ENCODE data around the gene SPATA17.

- TF ChIP-seq, protein P1, sequence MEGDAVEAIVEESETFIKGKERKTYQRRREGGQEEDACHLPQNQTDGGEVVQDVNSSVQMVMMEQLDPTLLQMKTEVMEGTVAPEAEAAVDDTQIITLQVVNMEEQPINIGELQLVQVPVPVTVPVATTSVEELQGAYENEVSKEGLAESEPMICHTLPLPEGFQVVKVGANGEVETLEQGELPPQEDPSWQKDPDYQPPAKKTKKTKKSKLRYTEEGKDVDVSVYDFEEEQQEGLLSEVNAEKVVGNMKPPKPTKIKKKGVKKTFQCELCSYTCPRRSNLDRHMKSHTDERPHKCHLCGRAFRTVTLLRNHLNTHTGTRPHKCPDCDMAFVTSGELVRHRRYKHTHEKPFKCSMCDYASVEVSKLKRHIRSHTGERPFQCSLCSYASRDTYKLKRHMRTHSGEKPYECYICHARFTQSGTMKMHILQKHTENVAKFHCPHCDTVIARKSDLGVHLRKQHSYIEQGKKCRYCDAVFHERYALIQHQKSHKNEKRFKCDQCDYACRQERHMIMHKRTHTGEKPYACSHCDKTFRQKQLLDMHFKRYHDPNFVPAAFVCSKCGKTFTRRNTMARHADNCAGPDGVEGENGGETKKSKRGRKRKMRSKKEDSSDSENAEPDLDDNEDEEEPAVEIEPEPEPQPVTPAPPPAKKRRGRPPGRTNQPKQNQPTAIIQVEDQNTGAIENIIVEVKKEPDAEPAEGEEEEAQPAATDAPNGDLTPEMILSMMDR (conservative IDR thresholded peaks at IDR 0.05; ENCODE audit: low read depth in 2 of 2) = no peak
- TF ChIP-seq EZH2 (IDR thresholded peaks at IDR 0.05; ENCODE audit: low read depth, unreplicated experiment) = no peak
- TF ChIP-seq, protein P2, sequence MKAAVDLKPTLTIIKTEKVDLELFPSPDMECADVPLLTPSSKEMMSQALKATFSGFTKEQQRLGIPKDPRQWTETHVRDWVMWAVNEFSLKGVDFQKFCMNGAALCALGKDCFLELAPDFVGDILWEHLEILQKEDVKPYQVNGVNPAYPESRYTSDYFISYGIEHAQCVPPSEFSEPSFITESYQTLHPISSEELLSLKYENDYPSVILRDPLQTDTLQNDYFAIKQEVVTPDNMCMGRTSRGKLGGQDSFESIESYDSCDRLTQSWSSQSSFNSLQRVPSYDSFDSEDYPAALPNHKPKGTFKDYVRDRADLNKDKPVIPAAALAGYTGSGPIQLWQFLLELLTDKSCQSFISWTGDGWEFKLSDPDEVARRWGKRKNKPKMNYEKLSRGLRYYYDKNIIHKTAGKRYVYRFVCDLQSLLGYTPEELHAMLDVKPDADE (IDR thresholded peaks at IDR 0.05) = no peak
- TF ChIP-seq POLR2AphosphoS5 (IDR thresholded peaks at IDR 0.05; ENCODE audit: low read depth) = no peak
- no peak for TF ChIP-seq CREB1 (CRISPR knock-in tag; IDR thresholded peaks at IDR 0.05; ENCODE audit: low read depth)
- TF ChIP-seq STAT1 (IDR thresholded peaks at IDR 0.05; ENCODE audit: unreplicated experiment) = no peak
- TF ChIP-seq NANOG (IDR thresholded peaks at IDR 0.05; ENCODE audit: borderline replicate concordance) = no peak
- TF ChIP-seq EZH2phosphoT487 (IDR thresholded peaks at IDR 0.05; ENCODE audit: unreplicated experiment) = no peak
- TF ChIP-seq ZNF331 (CRISPR knock-in tag; IDR thresholded peaks at IDR 0.05; ENCODE audit: low read depth) = no peak
- no peak for TF ChIP-seq REST (IDR thresholded peaks at IDR 0.05; ENCODE audit: unreplicated experiment)
These were observed 50.7 kb downstream of the SPATA17 start for GRCh38 chr1:217681806-217682205.
